ENCODE results near the gene LRCH3.

DNA sequence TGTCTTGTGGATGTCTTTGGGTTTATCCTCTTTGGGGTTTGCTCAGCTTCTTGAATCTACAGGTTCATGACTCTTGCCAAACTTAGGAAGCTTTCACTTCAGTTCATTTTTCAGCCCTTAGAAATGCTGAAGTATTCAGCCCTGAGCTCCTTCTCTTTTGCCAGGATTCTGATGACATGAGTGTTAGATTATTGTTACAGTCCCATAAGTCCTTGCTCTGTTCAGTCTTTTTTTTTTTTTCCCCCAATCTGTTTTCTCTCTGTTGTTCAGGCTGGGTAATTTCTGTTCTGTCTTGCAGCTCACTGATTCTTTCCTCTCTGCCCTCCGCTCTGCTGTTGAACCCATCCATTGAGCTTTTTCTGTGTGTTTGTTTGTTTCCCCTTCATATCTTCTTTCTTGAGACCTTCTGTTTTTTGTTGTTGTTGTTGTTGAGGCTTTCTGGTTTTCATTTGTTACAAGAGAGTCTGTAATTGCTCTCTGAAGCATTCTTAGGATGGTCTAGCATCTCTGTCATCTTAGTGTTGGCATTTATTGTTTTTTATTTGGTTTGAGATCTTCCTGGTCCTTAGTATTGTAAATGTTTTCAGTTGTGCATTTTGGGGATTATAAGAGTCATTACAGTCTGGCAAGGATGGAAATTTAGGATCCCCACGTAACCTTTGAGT lies 18.4 kb downstream of the LRCH3 start:
- TF ChIP-seq, protein P1, sequence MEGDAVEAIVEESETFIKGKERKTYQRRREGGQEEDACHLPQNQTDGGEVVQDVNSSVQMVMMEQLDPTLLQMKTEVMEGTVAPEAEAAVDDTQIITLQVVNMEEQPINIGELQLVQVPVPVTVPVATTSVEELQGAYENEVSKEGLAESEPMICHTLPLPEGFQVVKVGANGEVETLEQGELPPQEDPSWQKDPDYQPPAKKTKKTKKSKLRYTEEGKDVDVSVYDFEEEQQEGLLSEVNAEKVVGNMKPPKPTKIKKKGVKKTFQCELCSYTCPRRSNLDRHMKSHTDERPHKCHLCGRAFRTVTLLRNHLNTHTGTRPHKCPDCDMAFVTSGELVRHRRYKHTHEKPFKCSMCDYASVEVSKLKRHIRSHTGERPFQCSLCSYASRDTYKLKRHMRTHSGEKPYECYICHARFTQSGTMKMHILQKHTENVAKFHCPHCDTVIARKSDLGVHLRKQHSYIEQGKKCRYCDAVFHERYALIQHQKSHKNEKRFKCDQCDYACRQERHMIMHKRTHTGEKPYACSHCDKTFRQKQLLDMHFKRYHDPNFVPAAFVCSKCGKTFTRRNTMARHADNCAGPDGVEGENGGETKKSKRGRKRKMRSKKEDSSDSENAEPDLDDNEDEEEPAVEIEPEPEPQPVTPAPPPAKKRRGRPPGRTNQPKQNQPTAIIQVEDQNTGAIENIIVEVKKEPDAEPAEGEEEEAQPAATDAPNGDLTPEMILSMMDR (IDR thresholded peaks at IDR 0.05; ENCODE audit: poor library complexity): no peak
- no peak for TF ChIP-seq EZH2 (IDR thresholded peaks at IDR 0.05; ENCODE audit: borderline replicate concordance)
- no peak for TF ChIP-seq EZH2phosphoT487 (IDR thresholded peaks at IDR 0.05; ENCODE audit: low read depth, severe bottlenecking, unreplicated experiment)

Measured in hepatocyte (in vitro differentiated cells).